GM12873 (cell line): ENCODE measurements around the gene OVOL3.

Experiments used
- CTCF ChIP-seq: IDR thresholded peaks from 2 replicates; pipeline ENCODE4 v1.5.1; 2012; ENCODE audit warnings: low read depth, mild to moderate bottlenecking, moderate library complexity, low read length, control low read depth; ENCODE audit not compliant: insufficient read depth; ENCODE audit errors: missing control alignments

The OVOL3 gene

GRCh38 chr19:36113425-36113824 is 2.5 kb downstream of the OVOL3 start:
- no peak for TF ChIP-seq CTCF

- TF ChIP-seq CTCF: peak; percentile 11
These were observed 3.2 kb downstream of the OVOL3 start for GRCh38 chr19:36113894-36114720.

GRCh38 chr19:36114721-36115452 is 3.9 kb downstream of the OVOL3 start, which contains the start of gene POLR2I:
Gene POLR2I, minus strand, starts transcription at chr19:36114875. Its CDS starts 19 bp downstream, at chr19:36114856.
- TF ChIP-seq CTCF: no peak

- no peak for TF ChIP-seq CTCF
These were observed 4.8 kb downstream of the OVOL3 start, which contains the start of gene TBCB for GRCh38 chr19:36115453-36116343. Gene TBCB, plus strand, starts transcription at chr19:36115468. Its CDS starts 93 bp downstream, at chr19:36115561.

- TF ChIP-seq CTCF: no peak
These were observed 5.3 kb downstream of the OVOL3 start for GRCh38 chr19:36116344-36116637.

GRCh38 chr19:36120092-36120983 is 9.4 kb downstream of the OVOL3 start:
- TF ChIP-seq CTCF: no peak
